Gastrocnemius medialis (tissue), 4 donors: ENCODE results near the gene SLITRK5. TPM values are rescaled to one million over a fixed set of nuclear protein-coding genes. Genes with fewer than 3 reads are reported as not detected.
A peak's percentile ranks its signal among the peaks of the same experiment; 100 is the strongest.

Experiments
- ATAC-seq, 2 donors: fragments of 150-250 bp; one replicate each; pipeline ENCODE4 v1.9.1; 2016
- DNase-seq, 2 donors: peaks; one replicate each; pipeline ENCODE4 v3.0.0-alpha.2; 2019
- H3K27ac ChIP-seq, 4 donors: fragments of 200-600 bp; sonication (generic); 1 replicate in 1 of 4; 2 replicates in 3 of 4; pipeline ENCODE4 v1.5.1; 2016 to 2018; ENCODE audit warnings: mild to moderate bottlenecking in 2 of 4, moderate library complexity in 1 of 4
- H3K27me3 ChIP-seq, 3 donors: fragments of 200-600 bp; sonication (generic) in 2 of 3; 1 replicate in 1 of 3; 2 replicates in 2 of 3; pipeline versions ENCODE4 v1.5.1 to v1.6.0; 2016 to 2019; ENCODE audit warnings: mild to moderate bottlenecking in 1 of 3, moderate library complexity in 1 of 3
- H3K36me3 ChIP-seq, 2 donors: fragments of 200-600 bp; sonication (generic) in 1 of 2; one replicate each; pipeline ENCODE4 v1.5.1; 2017 to 2018
- H3K4me1 ChIP-seq, 2 donors: fragments of 200-600 bp; sonication (generic) in 1 of 2; one replicate each; pipeline ENCODE4 v1.5.1; 2016 to 2017; ENCODE audit warnings: mild to moderate bottlenecking in 2 of 2
- H3K4me3 ChIP-seq, 4 donors: fragments of 200-600 bp; sonication (generic) in 3 of 4; 1 replicate in 1 of 4; 2 replicates in 3 of 4; pipeline ENCODE4 v1.5.1; 2016 to 2019; ENCODE audit warnings: mild to moderate bottlenecking in 2 of 4
- H3K9me3 ChIP-seq, 3 donors: fragments of 200-600 bp; sonication (generic) in 2 of 3; 1 replicate in 1 of 3; 2 replicates in 2 of 3; pipeline ENCODE4 v1.5.1; 2016 to 2019
- CTCF ChIP-seq, 5 experiments: fragments of 450-650 bp in 3 of 5; fragments of 200-600 bp in 2 of 5; sonication (generic) in 2 of 5; IDR thresholded peaks in 4 of 5; conservative IDR thresholded peaks in 1 of 5; 1 replicate in 4 of 5; 2 replicates in 1 of 5; pipeline ENCODE4 v1.5.1; 2016 to 2019; ENCODE audit warnings: antibody characterized with exemption in 5 of 5, mild to moderate bottlenecking in 3 of 5, moderate library complexity in 3 of 5
- POLR2A ChIP-seq, 2 donors: fragments of 450-650 bp; IDR thresholded peaks; one replicate each; pipeline ENCODE4 v1.6.1; 2017; ENCODE audit warnings: antibody characterized with exemption in 2 of 2, mild to moderate bottlenecking in 2 of 2, moderate library complexity in 2 of 2
- in situ Hi-C, 4 donors: fragments of 200-750 bp; cut with MboI; loops; one replicate each; pipeline versions ENCODE4 v1.15.0 to v1.8.0; 2017; ENCODE audit warnings: low sequenced_read_pairs in 4 of 4
- intact Hi-C: fragments of 100-400 bp; cut with DNase I; formaldehyde crosslinking; loops from one replicate; pipeline ENCODE4 v1.15.1; 2023; ENCODE audit warnings: low total_unique reads
- total RNA-seq, 4 donors: library from RNA; depleted of rRNA; stranded (reverse); fragments of >200 nt; gene quantifications; one replicate each; pipeline versions ENCODE4 v1.1.0 to v1.2.3, GENCODE V29; 2016

SLITRK5 gene
- total RNA-seq, 4 donors from 2014 or later: under 0.01 TPM; not detected in 2

GRCh38 chr13:87674247-87674738 lies 3.1 kb downstream of the SLITRK5 start:
- intact Hi-C loops (no loop called here), in situ Hi-C loops (no loop called here)
- peak overlapping the region in 1 of 4 donors; percentile 49 for H3K4me3 ChIP-seq
- H3K27ac ChIP-seq: no peak overlapping the region
- peaks cover 47 to 71% (median 53%) of the 10 kb centered on the region in 3 donors for H3K27me3 ChIP-seq
- no peaks in the 10 kb centered on the region for H3K36me3 ChIP-seq
- TF ChIP-seq CTCF (IDR thresholded peaks at IDR 0.05 in 4 of 5, conservative IDR thresholded peaks at IDR 0.05 in 1 of 5) (no peak), POLR2A (IDR thresholded peaks at IDR 0.05) (no peak)
- DNase-seq (no peak), ATAC-seq (no peak)
- H3K9me3 ChIP-seq: no peaks in the 10 kb centered on the region
- peaks cover 3 to 13% of the 10 kb centered on the region in 2 donors for H3K4me1 ChIP-seq

GRCh38 chr13:87675851-87676250 lies 4.7 kb downstream of the SLITRK5 start:
- H3K4me1 ChIP-seq: peaks cover 3 to 13% of the 10 kb centered on the region in 2 donors
- intact Hi-C loops: no loop called here
- no peak overlapping the region for H3K27ac ChIP-seq
- H3K27me3 ChIP-seq: peaks cover 47 to 69% (median 49%) of the 10 kb centered on the region in 3 donors
- H3K4me3 ChIP-seq: no peak overlapping the region
- no peak for DNase-seq
- ATAC-seq: no peak
- H3K36me3 ChIP-seq: no peaks in the 10 kb centered on the region
- TF ChIP-seq POLR2A (IDR thresholded peaks at IDR 0.05): no peak
- no peak for TF ChIP-seq CTCF (IDR thresholded peaks at IDR 0.05 in 4 of 5, conservative IDR thresholded peaks at IDR 0.05 in 1 of 5)
- in situ Hi-C loops: no loop called here
- no peaks in the 10 kb centered on the region for H3K9me3 ChIP-seq

- H3K27me3 ChIP-seq: peaks cover 43 to 63% (median 47%) of the 10 kb centered on the region in 3 donors
- intact Hi-C loops (no loop called here), in situ Hi-C loops (no loop called here)
- no peaks in the 10 kb centered on the region for H3K9me3 ChIP-seq
- peaks cover 0 to 13% of the 10 kb centered on the region in 2 donors for H3K4me1 ChIP-seq
- no peak for DNase-seq
- no peak overlapping the region for H3K4me3 ChIP-seq
- no peaks in the 10 kb centered on the region for H3K36me3 ChIP-seq
- no peak for TF ChIP-seq POLR2A (IDR thresholded peaks at IDR 0.05)
- no peak for TF ChIP-seq CTCF (IDR thresholded peaks at IDR 0.05 in 4 of 5, conservative IDR thresholded peaks at IDR 0.05 in 1 of 5)
- no peak for ATAC-seq
- no peak overlapping the region for H3K27ac ChIP-seq
These were observed 5.3 kb downstream of the SLITRK5 start for GRCh38 chr13:87676254-87677042.

- Histone ChIP-seq H3K27me3 (peaks cover 37 to 56% (median 47%) of the 10 kb centered on the region in 3 donors), H3K9me3 (no peaks in the 10 kb centered on the region), H3K36me3 (no peaks in the 10 kb centered on the region), H3K4me3 (no peak overlapping the region), H3K27ac (no peak overlapping the region), H3K4me1 (peaks cover 0 to 10% of the 10 kb centered on the region in 2 donors)
- DNase-seq (no peak), ATAC-seq (no peak)
- TF ChIP-seq POLR2A (IDR thresholded peaks at IDR 0.05): no peak
- no peak for TF ChIP-seq CTCF (IDR thresholded peaks at IDR 0.05 in 4 of 5, conservative IDR thresholded peaks at IDR 0.05 in 1 of 5)
- intact Hi-C loops (no loop called here), in situ Hi-C loops (no loop called here)
These were observed 5.9 kb downstream of the SLITRK5 start for GRCh38 chr13:87677043-87677495.
